SKM-1 treated with dmso at 0.1 percent for 144 hours (cell line): ENCODE results near the gene NAA35.
"Not testable (repeated sequence)": the region's sequence is repeated elsewhere in the genome, so short reads cannot be mapped to it uniquely, and the experiment has no call there.

Source experiments
- DNase-seq: peaks from one replicate; lab custom pipeline; 2025; ENCODE audit not compliant: unreplicated experiment; lab: John Stamatoyannopoulos, UW

NAA35 gene

GRCh38 chr9:86022687-86023266 lies 81.8 kb downstream of the NAA35 start:
- DNase-seq = no peak

- DNase-seq = no peak
Observed at GRCh38 chr9:86027767-86028166, 86.8 kb downstream of the NAA35 start.

GRCh38 chr9:86034863-86035734 lies 94.2 kb downstream of the NAA35 start:
- DNase-seq = peak; percentile 4

GRCh38 chr9:86035827-86036440 lies 95.0 kb downstream of the NAA35 start:
- no peak for DNase-seq

GRCh38 chr9:86036555-86036954 lies 95.6 kb downstream of the NAA35 start:
- no peak for DNase-seq

GRCh38 chr9:86039991-86040860 lies 99.3 kb downstream of the NAA35 start:
- DNase-seq = no peak

- no peak for DNase-seq
Observed at GRCh38 chr9:86040861-86041155, 99.9 kb downstream of the NAA35 start.

- no peak for DNase-seq
Observed at GRCh38 chr9:86041311-86041741, 100.4 kb downstream of the NAA35 start.

GRCh38 chr9:86042199-86042978 lies 101.4 kb downstream of the NAA35 start:
- DNase-seq = no peak

GRCh38 chr9:86043586-86043985 lies 102.6 kb downstream of the NAA35 start:
- no peak for DNase-seq

- no peak for DNase-seq
Observed at GRCh38 chr9:86043999-86044398, 103.1 kb downstream of the NAA35 start.

GRCh38 chr9:86045654-86046053 lies 104.7 kb downstream of the NAA35 start:
- no peak for DNase-seq

- DNase-seq = no peak
Observed at GRCh38 chr9:86046071-86046636, 105.2 kb downstream of the NAA35 start.

- DNase-seq = no peak
Observed at GRCh38 chr9:86046930-86047341, 106.0 kb downstream of the NAA35 start.

- DNase-seq = no peak
Observed at GRCh38 chr9:86047361-86047760, 106.4 kb downstream of the NAA35 start.

GRCh38 chr9:86048018-86048742 lies 107.2 kb downstream of the NAA35 start:
- not testable (repeated sequence) for DNase-seq

- no peak for DNase-seq
Observed at GRCh38 chr9:86052556-86053468, 111.9 kb downstream of the NAA35 start.

GRCh38 chr9:86054695-86055094 lies 113.7 kb downstream of the NAA35 start:
- no peak for DNase-seq
